HG03378 (cell line): ENCODE results near the gene CHMP4A.

Experiments used
- ATAC-seq: cut with Tn5 transposase; IDR thresholded peaks from one replicate; pipeline ENCODE4 v1.9.1; 2021; ENCODE audit warnings: mild to moderate bottlenecking, moderate library complexity; ENCODE audit not compliant: unreplicated experiment

CHMP4A gene

GRCh38 chr14:24182110-24182882 lies 31.0 kb downstream of the CHMP4A start:
- ATAC-seq = no peak

GRCh38 chr14:24181371-24182077 lies 31.8 kb downstream of the CHMP4A start:
- no peak for ATAC-seq

- no peak for ATAC-seq
These were observed 33.1 kb downstream of the CHMP4A start for GRCh38 chr14:24179961-24180796.

GRCh38 chr14:24179294-24179960 lies 33.9 kb downstream of the CHMP4A start:
- ATAC-seq = no peak

GRCh38 chr14:24178399-24179178 lies 34.7 kb downstream of the CHMP4A start:
- ATAC-seq = no peak

GRCh38 chr14:24177891-24178290 lies 35.4 kb downstream of the CHMP4A start:
- no peak for ATAC-seq

- no peak for ATAC-seq
These were observed 36.1 kb downstream of the CHMP4A start for GRCh38 chr14:24177041-24177825.

GRCh38 chr14:24176599-24176998 lies 36.7 kb downstream of the CHMP4A start:
- no peak for ATAC-seq

GRCh38 chr14:24172871-24173281 lies 40.4 kb downstream of the CHMP4A start:
- no peak for ATAC-seq

- no peak for ATAC-seq
These were observed 40.9 kb downstream of the CHMP4A start for GRCh38 chr14:24172261-24172860.

- peak; percentile 75 for ATAC-seq
These were observed 41.6 kb downstream of the CHMP4A start, which contains the start of gene REC8 for GRCh38 chr14:24171422-24172260. Gene REC8, plus strand, starts transcription at chr14:24172080. Its CDS starts 473 bp downstream, at chr14:24172553.

GRCh38 chr14:24167469-24168114 lies 45.7 kb downstream of the CHMP4A start:
- no peak for ATAC-seq

GRCh38 chr14:24165785-24166184 lies 47.5 kb downstream of the CHMP4A start:
- no peak for ATAC-seq

GRCh38 chr14:24164518-24164991 lies 48.7 kb downstream of the CHMP4A start:
- ATAC-seq = no peak

GRCh38 chr14:24162093-24162492 lies 51.2 kb downstream of the CHMP4A start:
- no peak for ATAC-seq

- ATAC-seq = peak; percentile 75
These were observed 52.2 kb downstream of the CHMP4A start, which contains the start of gene IRF9 for GRCh38 chr14:24160850-24161804. Gene IRF9, plus strand, starts transcription at chr14:24161265. Its CDS starts 880 bp downstream, at chr14:24162145.
